OCI-LY1 (cell line): ENCODE data around the gene MAST4.

Experiments
- H2AFZ ChIP-seq: fragments of 200-600 bp; sonication (generic), shearing (Covaris generic); 2 replicates; pipeline ENCODE4 v1.6.0; 2014; ENCODE audit warnings: antibody characterized with exemption, mild to moderate bottlenecking, low read length
- H3F3A ChIP-seq: fragments of 200-600 bp; sonication (generic), shearing (Covaris generic); 2 replicates; pipeline ENCODE4 v1.6.0; 2014; ENCODE audit warnings: mild to moderate bottlenecking, antibody characterized with exemption, low read length, moderate library complexity; ENCODE audit not compliant: insufficient read depth
- H3K27ac ChIP-seq: fragments of 200-600 bp; sonication (generic); 2 replicates; pipeline ENCODE4 v1.5.1; 2014; ENCODE audit warnings: low read length, mixed run types, mild to moderate bottlenecking, low read depth; ENCODE audit not compliant: poor library complexity, severe bottlenecking
- H3K27me3 ChIP-seq: fragments of 200-600 bp; sonication (generic); 2 replicates; pipeline ENCODE4 v1.6.0; 2014; ENCODE audit warnings: antibody characterized with exemption, mild to moderate bottlenecking, low read length, moderate library complexity; ENCODE audit not compliant: insufficient read depth
- H3K36me3 ChIP-seq: fragments of 200-600 bp; sonication (generic); 2 replicates; pipeline ENCODE4 v1.6.1; 2014; ENCODE audit warnings: mild to moderate bottlenecking, antibody characterized with exemption, low read length, moderate library complexity, mixed read lengths; ENCODE audit not compliant: insufficient read depth
- H3K4me1 ChIP-seq: fragments of 200-600 bp; sonication (generic); 2 replicates; pipeline ENCODE4 v1.5.1; 2014; ENCODE audit warnings: mild to moderate bottlenecking, low read length, moderate library complexity; ENCODE audit not compliant: insufficient read depth, severe bottlenecking
- H3K4me2 ChIP-seq: fragments of 200-600 bp; sonication (generic), shearing (Covaris generic); 2 replicates; pipeline ENCODE4 v1.6.1; 2014; ENCODE audit warnings: low read length
- H3K4me3 ChIP-seq: fragments of 200-600 bp; sonication (generic); 2 replicates; pipeline ENCODE4 v1.5.1; 2014; ENCODE audit warnings: low read length, low read depth, mild to moderate bottlenecking, mixed read lengths; ENCODE audit not compliant: poor library complexity, severe bottlenecking
- H3K79me2 ChIP-seq: fragments of 200-600 bp; shearing (Covaris generic); 2 replicates; pipeline ENCODE4 v1.6.1; 2016; ENCODE audit warnings: mixed run types, low read length, mixed read lengths; ENCODE audit not compliant: insufficient read depth
- H3K9ac ChIP-seq: fragments of 200-600 bp; sonication (generic), shearing (Covaris generic); 2 replicates; pipeline ENCODE4 v1.6.1; 2014; ENCODE audit warnings: mild to moderate bottlenecking, low read length, mixed read lengths
- H3K9me2 ChIP-seq: fragments of 200-600 bp; sonication (generic), shearing (Covaris generic); 2 replicates; pipeline ENCODE4 v1.6.1; 2014; ENCODE audit warnings: low read depth, mild to moderate bottlenecking, low read length, mixed read lengths
- H3K9me3 ChIP-seq: fragments of 200-600 bp; shearing (Covaris generic); 2 replicates; pipeline ENCODE4 v1.6.1; 2014; ENCODE audit warnings: low read length, mixed read lengths
- H4K20me1 ChIP-seq: fragments of 200-600 bp; sonication (generic), shearing (Covaris generic); 2 replicates; pipeline ENCODE4 v1.6.0; 2016; ENCODE audit warnings: mild to moderate bottlenecking, low read length; ENCODE audit not compliant: insufficient read depth
- EZH2 ChIP-seq: fragments of 200-600 bp; sonication (generic), shearing (Covaris generic); IDR thresholded peaks from 2 replicates; pipeline ENCODE4 v1.8.0; 2017; ENCODE audit warnings: borderline replicate concordance, mixed run types, mild to moderate bottlenecking, antibody characterized with exemption, low read length, moderate library complexity, mixed read lengths
- TF ChIP-seq, protein P1 (sequence below): fragments of 200-600 bp; sonication (generic), shearing (Covaris generic); IDR thresholded peaks from 2 replicates; pipeline ENCODE4 v1.5.1; 2017; ENCODE audit warnings: mild to moderate bottlenecking, antibody characterized with exemption, low read length, moderate library complexity, mixed read lengths

The MAST4 gene

DNA sequence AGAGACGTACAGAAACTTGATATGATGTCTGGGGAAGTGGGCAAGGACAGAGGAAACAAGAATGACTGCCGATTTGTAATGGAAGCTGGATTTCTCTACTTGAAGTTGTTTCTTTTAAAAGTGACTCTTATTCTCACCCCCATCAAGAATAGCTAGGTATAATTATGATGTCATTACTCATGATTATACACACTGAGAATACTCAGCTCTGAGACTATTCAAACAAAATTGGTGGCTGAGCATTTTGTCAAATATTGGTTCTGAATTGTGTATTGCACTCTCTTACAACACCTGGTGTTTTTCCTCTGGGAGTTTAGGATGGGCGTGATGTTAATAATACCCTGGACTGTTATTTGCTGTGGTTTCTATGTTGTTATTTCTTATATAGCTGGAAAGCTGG is 46.3 kb downstream of the MAST4 start:
- Histone ChIP-seq H3K9ac (no peak overlapping the region), H3K4me1 (no peaks in the 10 kb centered on the region), H3K36me3 (no peaks in the 10 kb centered on the region), H2AFZ (no peak overlapping the region), H3K9me2 (no peaks in the 10 kb centered on the region), H4K20me1 (no peaks in the 10 kb centered on the region), H3K4me3 (no peak overlapping the region), H3F3A (no peaks in the 10 kb centered on the region), H3K4me2 (no peak overlapping the region), H3K9me3 (no peaks in the 10 kb centered on the region), H3K79me2 (no peaks in the 10 kb centered on the region), H3K27ac (no peak overlapping the region), H3K27me3 (no peaks in the 10 kb centered on the region)
- TF ChIP-seq EZH2: no peak
- TF ChIP-seq, protein P1, sequence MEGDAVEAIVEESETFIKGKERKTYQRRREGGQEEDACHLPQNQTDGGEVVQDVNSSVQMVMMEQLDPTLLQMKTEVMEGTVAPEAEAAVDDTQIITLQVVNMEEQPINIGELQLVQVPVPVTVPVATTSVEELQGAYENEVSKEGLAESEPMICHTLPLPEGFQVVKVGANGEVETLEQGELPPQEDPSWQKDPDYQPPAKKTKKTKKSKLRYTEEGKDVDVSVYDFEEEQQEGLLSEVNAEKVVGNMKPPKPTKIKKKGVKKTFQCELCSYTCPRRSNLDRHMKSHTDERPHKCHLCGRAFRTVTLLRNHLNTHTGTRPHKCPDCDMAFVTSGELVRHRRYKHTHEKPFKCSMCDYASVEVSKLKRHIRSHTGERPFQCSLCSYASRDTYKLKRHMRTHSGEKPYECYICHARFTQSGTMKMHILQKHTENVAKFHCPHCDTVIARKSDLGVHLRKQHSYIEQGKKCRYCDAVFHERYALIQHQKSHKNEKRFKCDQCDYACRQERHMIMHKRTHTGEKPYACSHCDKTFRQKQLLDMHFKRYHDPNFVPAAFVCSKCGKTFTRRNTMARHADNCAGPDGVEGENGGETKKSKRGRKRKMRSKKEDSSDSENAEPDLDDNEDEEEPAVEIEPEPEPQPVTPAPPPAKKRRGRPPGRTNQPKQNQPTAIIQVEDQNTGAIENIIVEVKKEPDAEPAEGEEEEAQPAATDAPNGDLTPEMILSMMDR: no peak

DNA sequence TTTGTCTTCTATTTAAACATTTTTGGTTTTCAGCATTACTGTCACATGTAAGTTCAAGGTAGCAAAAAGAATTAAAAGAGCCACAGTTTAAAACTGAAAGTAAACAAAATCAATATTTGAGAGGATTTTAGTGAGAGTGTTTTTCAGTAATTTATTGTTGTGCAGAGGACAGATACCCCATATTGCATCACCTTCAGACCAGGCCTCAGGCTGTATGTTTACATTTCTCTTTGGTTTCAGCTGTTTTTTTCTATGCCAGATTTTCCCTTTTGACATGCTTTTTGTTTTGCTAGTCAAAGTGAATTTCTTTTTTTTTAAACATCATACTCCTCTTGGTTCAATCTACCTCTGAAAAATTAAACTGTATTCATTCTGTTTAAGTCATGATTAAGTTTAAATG is 47.2 kb downstream of the MAST4 start:
- TF ChIP-seq EZH2: no peak
- TF ChIP-seq, protein P1: no peak
- Histone ChIP-seq H3F3A (no peaks in the 10 kb centered on the region), H3K9me2 (no peaks in the 10 kb centered on the region), H3K36me3 (no peaks in the 10 kb centered on the region), H3K9me3 (no peaks in the 10 kb centered on the region), H3K27me3 (no peaks in the 10 kb centered on the region), H4K20me1 (no peaks in the 10 kb centered on the region), H3K4me2 (no peak overlapping the region), H3K27ac (no peak overlapping the region), H3K4me1 (no peaks in the 10 kb centered on the region), H2AFZ (no peak overlapping the region), H3K79me2 (no peaks in the 10 kb centered on the region), H3K9ac (no peak overlapping the region), H3K4me3 (no peak overlapping the region)

DNA sequence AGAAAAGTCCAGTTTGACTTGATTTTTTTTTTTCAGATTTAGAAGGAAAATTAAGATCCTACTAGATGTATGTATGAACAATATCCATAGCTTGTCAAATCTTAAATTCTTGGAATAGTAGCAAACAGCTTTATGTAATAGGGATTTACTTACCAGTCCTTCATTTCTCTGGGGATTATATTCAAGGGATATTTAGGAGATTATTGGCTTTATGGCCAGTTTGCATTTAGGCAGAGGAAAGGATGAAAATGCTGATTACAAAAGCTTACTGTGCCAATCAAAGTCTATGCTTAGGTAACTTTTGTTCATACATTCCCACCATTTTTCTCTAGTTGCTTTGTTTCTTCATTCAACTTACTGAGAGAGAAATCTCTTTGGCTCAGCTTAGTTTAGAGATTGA is 47.9 kb downstream of the MAST4 start:
- H3K9ac ChIP-seq: no peak overlapping the region
- H3K79me2 ChIP-seq: no peaks in the 10 kb centered on the region
- H3K9me3 ChIP-seq: no peaks in the 10 kb centered on the region
- no peak overlapping the region for H2AFZ ChIP-seq
- no peak overlapping the region for H3K4me3 ChIP-seq
- H3K36me3 ChIP-seq: no peaks in the 10 kb centered on the region
- no peak overlapping the region for H3K4me2 ChIP-seq
- H3K27ac ChIP-seq: no peak overlapping the region
- no peaks in the 10 kb centered on the region for H3K9me2 ChIP-seq
- no peaks in the 10 kb centered on the region for H3K27me3 ChIP-seq
- no peaks in the 10 kb centered on the region for H3F3A ChIP-seq
- H4K20me1 ChIP-seq: no peaks in the 10 kb centered on the region
- TF ChIP-seq, protein P1: no peak
- no peak for TF ChIP-seq EZH2
- H3K4me1 ChIP-seq: no peaks in the 10 kb centered on the region
